Suprapubic skin (tissue), 3 donors: ENCODE measurements around the gene TGFBR3.

Experiments
- POLR2A ChIP-seq, 2 donors: fragments of 450-650 bp; IDR thresholded peaks; one replicate each; pipeline ENCODE4 v1.6.1; 2017; ENCODE audit warnings: antibody characterized with exemption in 2 of 2, mild to moderate bottlenecking in 2 of 2, moderate library complexity in 2 of 2
- TF ChIP-seq, protein P1 (sequence below), 2 donors: fragments of 200-600 bp in 1 of 2; fragments of 450-650 bp in 1 of 2; sonication (generic) in 1 of 2; IDR thresholded peaks; one replicate each; pipeline ENCODE4 v1.5.1; 2016 to 2019; ENCODE audit warnings: antibody characterized with exemption in 2 of 2, mild to moderate bottlenecking in 1 of 2, moderate library complexity in 1 of 2

DNA sequence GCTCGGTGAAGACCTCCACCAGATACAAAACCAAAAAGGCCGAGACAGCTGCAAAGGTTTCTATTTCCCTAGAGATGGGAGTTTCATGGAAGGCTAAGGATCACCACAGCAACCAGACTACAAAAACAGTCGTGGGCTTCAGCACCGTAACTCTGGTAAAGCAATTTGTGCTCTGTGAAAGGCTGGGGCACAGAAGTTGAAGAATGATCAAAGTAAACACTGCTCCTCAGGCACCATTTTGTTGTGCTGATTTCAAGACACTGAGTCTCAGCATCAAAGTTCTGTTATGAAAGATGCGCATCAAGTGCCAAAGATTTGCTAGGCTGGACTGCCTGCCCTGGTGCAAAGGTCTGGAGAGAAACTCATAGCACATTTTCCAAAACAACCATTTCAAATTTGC, 116.2 kb downstream of the TGFBR3 start:
- TF ChIP-seq POLR2A (IDR thresholded peaks at IDR 0.05) = no peak
- TF ChIP-seq, protein P1, sequence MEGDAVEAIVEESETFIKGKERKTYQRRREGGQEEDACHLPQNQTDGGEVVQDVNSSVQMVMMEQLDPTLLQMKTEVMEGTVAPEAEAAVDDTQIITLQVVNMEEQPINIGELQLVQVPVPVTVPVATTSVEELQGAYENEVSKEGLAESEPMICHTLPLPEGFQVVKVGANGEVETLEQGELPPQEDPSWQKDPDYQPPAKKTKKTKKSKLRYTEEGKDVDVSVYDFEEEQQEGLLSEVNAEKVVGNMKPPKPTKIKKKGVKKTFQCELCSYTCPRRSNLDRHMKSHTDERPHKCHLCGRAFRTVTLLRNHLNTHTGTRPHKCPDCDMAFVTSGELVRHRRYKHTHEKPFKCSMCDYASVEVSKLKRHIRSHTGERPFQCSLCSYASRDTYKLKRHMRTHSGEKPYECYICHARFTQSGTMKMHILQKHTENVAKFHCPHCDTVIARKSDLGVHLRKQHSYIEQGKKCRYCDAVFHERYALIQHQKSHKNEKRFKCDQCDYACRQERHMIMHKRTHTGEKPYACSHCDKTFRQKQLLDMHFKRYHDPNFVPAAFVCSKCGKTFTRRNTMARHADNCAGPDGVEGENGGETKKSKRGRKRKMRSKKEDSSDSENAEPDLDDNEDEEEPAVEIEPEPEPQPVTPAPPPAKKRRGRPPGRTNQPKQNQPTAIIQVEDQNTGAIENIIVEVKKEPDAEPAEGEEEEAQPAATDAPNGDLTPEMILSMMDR (IDR thresholded peaks at IDR 0.05) = no peak
